ENCODE data around the gene TCERG1L. TPM values are rescaled to one million over a fixed set of nuclear protein-coding genes. Genes with fewer than 3 reads are reported as not detected.

Gene TCERG1L
- total RNA-seq, 2 experiments from 2014 or later, result 0.06 TPM; not detected in 1

DNA sequence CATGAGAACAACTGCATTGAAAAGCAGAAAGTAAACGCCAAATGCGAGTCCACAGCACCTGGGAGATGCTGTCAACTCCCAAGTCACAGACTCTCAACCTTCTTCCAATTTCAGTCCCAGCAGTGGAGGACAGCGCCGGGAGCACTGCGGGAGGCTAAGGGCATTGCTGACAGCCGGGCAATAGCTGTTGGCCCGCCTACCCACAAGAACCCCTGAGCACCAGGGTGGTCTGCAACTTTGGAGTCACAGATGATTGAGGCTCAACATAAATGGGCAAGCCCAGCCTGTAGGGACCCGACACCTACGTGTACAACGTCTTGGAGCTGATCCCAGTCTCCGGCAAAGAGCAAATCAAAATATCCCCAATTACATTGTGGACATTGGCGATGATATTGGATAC, 262.9 kb downstream of the TCERG1L start:
- no peaks in the 10 kb centered on the region for H3K27me3 Mint-ChIP-seq
- TF ChIP-seq, protein P1, sequence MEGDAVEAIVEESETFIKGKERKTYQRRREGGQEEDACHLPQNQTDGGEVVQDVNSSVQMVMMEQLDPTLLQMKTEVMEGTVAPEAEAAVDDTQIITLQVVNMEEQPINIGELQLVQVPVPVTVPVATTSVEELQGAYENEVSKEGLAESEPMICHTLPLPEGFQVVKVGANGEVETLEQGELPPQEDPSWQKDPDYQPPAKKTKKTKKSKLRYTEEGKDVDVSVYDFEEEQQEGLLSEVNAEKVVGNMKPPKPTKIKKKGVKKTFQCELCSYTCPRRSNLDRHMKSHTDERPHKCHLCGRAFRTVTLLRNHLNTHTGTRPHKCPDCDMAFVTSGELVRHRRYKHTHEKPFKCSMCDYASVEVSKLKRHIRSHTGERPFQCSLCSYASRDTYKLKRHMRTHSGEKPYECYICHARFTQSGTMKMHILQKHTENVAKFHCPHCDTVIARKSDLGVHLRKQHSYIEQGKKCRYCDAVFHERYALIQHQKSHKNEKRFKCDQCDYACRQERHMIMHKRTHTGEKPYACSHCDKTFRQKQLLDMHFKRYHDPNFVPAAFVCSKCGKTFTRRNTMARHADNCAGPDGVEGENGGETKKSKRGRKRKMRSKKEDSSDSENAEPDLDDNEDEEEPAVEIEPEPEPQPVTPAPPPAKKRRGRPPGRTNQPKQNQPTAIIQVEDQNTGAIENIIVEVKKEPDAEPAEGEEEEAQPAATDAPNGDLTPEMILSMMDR (IDR thresholded peaks at IDR 0.05), result no peak
- H3K9me3 ChIP-seq (ENCODE audit: control insufficient read depth in 1 of 2, insufficient read depth in 1 of 2, low read length in 2 of 2), result peaks cover 0 to 17% of the 10 kb centered on the region in 2 experiments
- no peak overlapping the region for H3K27ac Mint-ChIP-seq
- no peaks in the 10 kb centered on the region for H3K4me1 ChIP-seq (ENCODE audit: insufficient read depth, low read length)
- no peaks in the 10 kb centered on the region for H3K36me3 Mint-ChIP-seq (ENCODE audit: low read depth)
- CTCF ChIA-PET, result no interaction called here
- H3K4me1 Mint-ChIP-seq (ENCODE audit: low read depth), result no peaks in the 10 kb centered on the region
- DNase-seq (no peak), ATAC-seq (ENCODE audit: poor library complexity) (no peak)
- H3K27ac ChIP-seq (ENCODE audit: low read depth in 1 of 2, low read length in 2 of 2), result no peak overlapping the region
- H3K4me3 ChIP-seq (ENCODE audit: low read length), result no peak overlapping the region
- H3K27me3 ChIP-seq (ENCODE audit: control insufficient read depth in 1 of 2, insufficient read depth in 2 of 2, low read length in 2 of 2), result no peaks in the 10 kb centered on the region
- POLR2A ChIA-PET, result no interaction called here
- intact Hi-C loops (cut with DNase I, micrococcal nuclease), result no loop called here
- H3K36me3 ChIP-seq (ENCODE audit: insufficient read depth, low read length), result no peaks in the 10 kb centered on the region
- peaks cover 4% of the 10 kb centered on the region for H3K9me3 Mint-ChIP-seq
- H3K4me3 Mint-ChIP-seq, result no peak overlapping the region

GRCh38 chr10:131047501-131047900, 264.0 kb downstream of the TCERG1L start:
- Histone ChIP-seq H3K27me3 (ENCODE audit: control insufficient read depth in 1 of 2, insufficient read depth in 2 of 2, low read length in 2 of 2) (no peaks in the 10 kb centered on the region), H3K36me3 (ENCODE audit: insufficient read depth, low read length) (no peaks in the 10 kb centered on the region), H3K9me3 (ENCODE audit: control insufficient read depth in 1 of 2, insufficient read depth in 1 of 2, low read length in 2 of 2) (peaks cover 0 to 22% of the 10 kb centered on the region in 2 experiments), H3K27ac (ENCODE audit: low read depth in 1 of 2, low read length in 2 of 2) (no peak overlapping the region), H3K4me3 (ENCODE audit: low read length) (no peak overlapping the region), H3K4me1 (ENCODE audit: insufficient read depth, low read length) (no peaks in the 10 kb centered on the region)
- intact Hi-C loops (cut with DNase I, micrococcal nuclease), result no loop called here
- H3K9me3 Mint-ChIP-seq, result peaks cover 4% of the 10 kb centered on the region
- POLR2A ChIA-PET, result no interaction called here
- TF ChIP-seq, protein P1 (IDR thresholded peaks at IDR 0.05), result no peak
- no peak overlapping the region for H3K4me3 Mint-ChIP-seq
- DNase-seq (no peak), ATAC-seq (ENCODE audit: poor library complexity) (no peak)
- H3K36me3 Mint-ChIP-seq (ENCODE audit: low read depth), result no peaks in the 10 kb centered on the region
- CTCF ChIA-PET, result no interaction called here
- H3K27me3 Mint-ChIP-seq, result no peaks in the 10 kb centered on the region
- H3K27ac Mint-ChIP-seq, result no peak overlapping the region
- H3K4me1 Mint-ChIP-seq (ENCODE audit: low read depth), result no peaks in the 10 kb centered on the region

DNA sequence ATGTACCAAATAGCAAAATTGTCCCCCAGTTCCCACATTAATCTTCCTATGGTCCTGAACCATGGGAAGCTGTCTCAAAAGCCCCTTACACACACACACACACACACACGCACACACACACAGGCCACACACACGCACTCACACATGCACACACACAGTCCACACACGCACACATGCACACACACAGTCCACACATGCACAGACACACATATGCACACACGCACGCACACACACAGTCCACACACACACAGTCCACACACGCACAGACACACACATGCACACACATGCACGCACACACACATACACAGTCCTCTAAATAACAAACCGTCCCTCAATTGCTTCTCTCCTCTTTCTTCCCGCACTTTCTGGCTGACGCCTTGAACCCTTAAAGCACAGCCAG, 265.3 kb downstream of the TCERG1L start:
- ATAC-seq (ENCODE audit: poor library complexity) (no peak), DNase-seq (no peak)
- Mint-ChIP-seq H3K27me3 (no peaks in the 10 kb centered on the region), H3K27ac (no peak overlapping the region), H3K4me1 (ENCODE audit: low read depth) (no peaks in the 10 kb centered on the region), H3K9me3 (peaks cover 3% of the 10 kb centered on the region), H3K4me3 (no peak overlapping the region), H3K36me3 (ENCODE audit: low read depth) (no peaks in the 10 kb centered on the region)
- ChIA-PET POLR2A (no interaction called here), CTCF (no interaction called here)
- H3K4me1 ChIP-seq (ENCODE audit: insufficient read depth, low read length), result no peaks in the 10 kb centered on the region
- no peak overlapping the region for H3K27ac ChIP-seq (ENCODE audit: low read depth in 1 of 2, low read length in 2 of 2)
- intact Hi-C loops (cut with DNase I, micrococcal nuclease), result no loop called here
- TF ChIP-seq, protein P1 (IDR thresholded peaks at IDR 0.05), result no peak
- H3K9me3 ChIP-seq (ENCODE audit: control insufficient read depth in 1 of 2, insufficient read depth in 1 of 2, low read length in 2 of 2), result peaks cover 0 to 20% of the 10 kb centered on the region in 2 experiments
- H3K27me3 ChIP-seq (ENCODE audit: control insufficient read depth in 1 of 2, insufficient read depth in 2 of 2, low read length in 2 of 2), result no peaks in the 10 kb centered on the region
- no peak overlapping the region for H3K4me3 ChIP-seq (ENCODE audit: low read length)
- H3K36me3 ChIP-seq (ENCODE audit: insufficient read depth, low read length), result no peaks in the 10 kb centered on the region

All from CD4-positive, alpha-beta T cell (primary cell).